Brain pericyte (primary cell): ENCODE results near the gene FEM1A.

ENCODE experiments used
- DNase-seq: peaks from one replicate; pipeline ENCODE4 v3.0.0-alpha.2; 2012; ENCODE audit warnings: low read depth, low spot score

FEM1A gene

DNA sequence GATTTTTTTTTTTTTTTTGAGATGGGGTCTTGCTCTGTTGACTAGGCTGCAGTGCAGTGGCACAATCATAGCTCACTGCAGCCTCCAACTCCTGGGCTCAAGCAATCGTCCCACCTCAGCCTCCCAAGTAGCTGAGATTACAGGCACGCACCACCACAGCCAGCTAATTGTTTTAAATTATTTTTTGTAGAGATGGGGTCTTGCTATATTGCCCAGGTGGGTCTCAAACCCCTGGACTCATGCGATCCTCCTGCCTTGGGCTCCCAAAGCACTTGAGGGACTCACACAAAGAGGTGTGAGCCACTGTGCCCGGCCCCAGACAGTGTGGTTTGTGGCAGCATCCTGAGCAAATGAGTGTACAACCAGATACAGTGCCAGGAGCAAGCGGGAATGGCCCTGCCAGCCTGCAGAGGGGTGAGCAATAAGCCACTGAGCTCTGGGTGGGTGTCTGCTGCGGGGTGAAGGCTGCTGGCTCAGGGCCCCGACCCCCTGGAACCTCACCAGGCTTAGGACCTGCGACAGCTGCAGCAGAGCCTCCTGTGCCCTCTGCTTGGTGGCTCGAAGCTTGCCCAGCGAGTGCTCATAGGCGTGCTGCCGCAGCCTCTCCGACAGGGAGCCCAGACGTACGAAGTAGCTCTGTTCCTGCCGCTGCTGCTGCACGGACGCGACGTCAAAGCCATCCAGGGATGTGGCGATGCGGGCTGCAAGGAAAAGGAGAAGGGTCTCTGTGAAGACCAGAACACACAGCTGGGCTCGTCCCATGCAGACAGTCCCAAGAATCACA lies 55.8 kb downstream of the FEM1A start:
- no peak for DNase-seq

DNA sequence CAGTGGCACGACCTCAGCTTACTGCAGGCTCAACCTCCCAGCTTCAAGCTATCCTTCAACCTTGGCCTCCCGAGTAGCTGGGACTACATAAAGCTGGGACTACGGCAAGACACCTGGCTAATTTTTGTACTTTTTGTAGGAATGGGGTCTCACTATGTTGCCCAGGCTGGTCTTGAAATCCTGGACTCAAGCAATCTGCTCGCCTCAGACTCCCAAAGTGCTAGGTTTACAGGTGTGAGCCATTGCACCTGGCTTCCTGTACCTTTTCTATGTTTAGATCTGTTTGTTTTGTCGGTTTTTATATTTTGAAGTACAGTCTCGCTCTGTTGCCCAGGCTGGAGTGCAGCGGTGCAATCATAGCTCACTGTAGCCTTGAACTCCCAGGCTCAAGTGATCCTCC lies 57.5 kb downstream of the FEM1A start:
- DNase-seq = no peak
